GM19043 (cell line): ENCODE results near the gene SAP30BP.

Experiments used
- ATAC-seq: cut with Tn5 transposase; IDR thresholded peaks from one replicate; pipeline ENCODE4 v1.9.1; 2021; ENCODE audit warnings: low read depth; ENCODE audit not compliant: unreplicated experiment

The SAP30BP gene

GRCh38 chr17:75754378-75755204 is 87.5 kb downstream of the SAP30BP start:
- ATAC-seq = no peak

GRCh38 chr17:75755205-75755901 is 88.2 kb downstream of the SAP30BP start:
- ATAC-seq = no peak

GRCh38 chr17:75755990-75756389 is 88.9 kb downstream of the SAP30BP start:
- ATAC-seq = no peak

GRCh38 chr17:75756451-75757085 is 89.4 kb downstream of the SAP30BP start:
- ATAC-seq = no peak

- no peak for ATAC-seq
Observed at GRCh38 chr17:75757086-75757681, 90.0 kb downstream of the SAP30BP start.
